GM12878 (cell line): ENCODE data around the gene ABR. TPM values are rescaled to one million over a fixed set of nuclear protein-coding genes. Genes with fewer than 3 reads are reported as not detected.

Experiments
- ATAC-seq: fragments of 200-7000 bp; cut with Tn5 transposase; 3 replicates; pipeline ENCODE4 v1.9.1; 2020; ENCODE audit warnings: mild to moderate bottlenecking, moderate library complexity
- BruUV-seq: library from RNA; stranded (reverse); fragments of 400-500 nt; replicated peaks from 2 replicates; lab custom pipeline; 2021; lab: Mats Ljungman, UMichigan
- CTCF ChIA-PET: fragments of 300-600 bp; sonication (Branson Sonifier 250); formaldehyde crosslinking; extraction: SDS; loops from one replicate; lab custom pipeline; 2021; ENCODE audit warnings: inconsistent platforms; lab: Yijun Ruan, JAX
- POLR2A ChIA-PET: fragments of 350-600 bp; formaldehyde crosslinking; extraction: SDS; loops from one replicate; lab custom pipeline; 2021; ENCODE audit warnings: inconsistent platforms; lab: Charles Lee
- RAD21 ChIA-PET: fragments of 300-600 bp; sonication (Branson Sonifier 250); formaldehyde crosslinking; loops from one replicate; lab custom pipeline; 2023; ENCODE audit warnings: antibody characterized with exemption; ENCODE audit not compliant: unreplicated experiment; lab: Charles Lee
- SMC1A ChIA-PET: fragments of 300-600 bp; sonication (Branson Sonifier 250); formaldehyde crosslinking; loops from one replicate; lab custom pipeline; 2023; ENCODE audit not compliant: unreplicated experiment, uncharacterized antibody; lab: Charles Lee
- DNase-seq: peaks from one replicate; pipeline ENCODE4 v3.0.0-alpha.2; 2011; ENCODE audit warnings: low read depth, low spot score
- FAIRE-seq: peaks from 3 replicates; lab custom pipeline; 2011; peaks lifted over from hg19 to GRCh38; lab: Jason Lieb, UNC
- H2AFZ ChIP-seq: 2 replicates; pipeline ENCODE4 v1.6.0; 2011; ENCODE audit warnings: low read depth, low read length, control low read depth; ENCODE audit not compliant: control insufficient read depth
- H3K27ac ChIP-seq: 2 replicates; pipeline ENCODE4 v1.5.1; 2011; ENCODE audit warnings: control low read depth; ENCODE audit not compliant: control insufficient read depth, insufficient read depth
- H3K27me3 ChIP-seq, 2 experiments: replicated peaks in 1 of 2; 2 replicates each; pipeline versions ENCODE4 v1.6.0 to v1.6.1; 2011; ENCODE audit warnings: low read length in 1 of 2; ENCODE audit not compliant: control insufficient read depth in 2 of 2, insufficient read depth in 2 of 2
- H3K36me3 ChIP-seq, 2 experiments: 2 replicates each; pipeline ENCODE4 v1.5.1; 2011; ENCODE audit warnings: low read length in 1 of 2; ENCODE audit not compliant: control insufficient read depth in 2 of 2, insufficient read depth in 2 of 2
- H3K4me1 ChIP-seq: 2 replicates; pipeline ENCODE4 v1.6.1; 2011; ENCODE audit warnings: mild to moderate bottlenecking, low read length, moderate library complexity, mixed read lengths; ENCODE audit not compliant: control insufficient read depth, insufficient read depth
- H3K4me2 ChIP-seq: 2 replicates; pipeline ENCODE4 v1.6.0; 2011; ENCODE audit warnings: control low read depth; ENCODE audit not compliant: control insufficient read depth, insufficient read depth
- H3K4me3 ChIP-seq: fragments of 200-600 bp; sonication (generic); 2 replicates; pipeline ENCODE4 v1.5.1; 2016
- H3K79me2 ChIP-seq: 2 replicates; pipeline ENCODE4 v1.6.0; 2011; ENCODE audit warnings: low read length; ENCODE audit not compliant: control insufficient read depth, insufficient read depth
- H3K9ac ChIP-seq: 2 replicates; pipeline ENCODE4 v1.8.0; 2011; ENCODE audit warnings: low read length, control low read depth, mixed read lengths; ENCODE audit not compliant: control insufficient read depth, insufficient read depth
- H3K9me3 ChIP-seq: replicated peaks from 3 replicates; pipeline ENCODE4 v1.5.1; 2011; ENCODE audit warnings: mild to moderate bottlenecking, low read length; ENCODE audit not compliant: control insufficient read depth, insufficient read depth
- H4K20me1 ChIP-seq: 2 replicates; pipeline ENCODE4 v1.6.0; 2011; ENCODE audit not compliant: control insufficient read depth, insufficient read depth
- BCL11A ChIP-seq: IDR thresholded peaks from 2 replicates; pipeline ENCODE4 v1.6.1; 2011; ENCODE audit warnings: low read depth, low read length
- E4F1 ChIP-seq: fragments of 450-650 bp; IDR thresholded peaks from 2 replicates; pipeline ENCODE4 v1.6.1; 2018; ENCODE audit warnings: borderline replicate concordance, mild to moderate bottlenecking; ENCODE audit not compliant: partially characterized antibody
- ESRRA ChIP-seq: IDR thresholded peaks from 2 replicates; pipeline ENCODE4 v1.6.1; 2012; ENCODE audit warnings: mild to moderate bottlenecking, low read length, improper control_type of control experiment
- ETV6 ChIP-seq, 2 experiments: fragments of 450-650 bp in 1 of 2; IDR thresholded peaks in 1 of 2; conservative IDR thresholded peaks in 1 of 2; 2 replicates each; pipeline ENCODE4 v1.6.1; 2014; ENCODE audit warnings: antibody characterized with exemption in 1 of 2, borderline replicate concordance in 1 of 2, low read depth in 1 of 2, mild to moderate bottlenecking in 1 of 2, moderate library complexity in 1 of 2
- LARP7 ChIP-seq: fragments of 450-650 bp; IDR thresholded peaks from 2 replicates; pipeline ENCODE4 v1.6.1; 2017; ENCODE audit warnings: mild to moderate bottlenecking
- MTA3 ChIP-seq: IDR thresholded peaks from 2 replicates; pipeline ENCODE4 v1.6.1; 2012; ENCODE audit warnings: low read length, inconsistent platforms, borderline replicate concordance
- MYB ChIP-seq: fragments of 150-350 bp; IDR thresholded peaks from 2 replicates; pipeline ENCODE4 v1.6.1; 2014; ENCODE audit warnings: mild to moderate bottlenecking, low read depth, low read length, borderline replicate concordance
- RAD21 ChIP-seq: IDR thresholded peaks from 2 replicates; pipeline ENCODE4 v1.6.1; 2011; ENCODE audit warnings: mild to moderate bottlenecking, low read depth, low read length, moderate library complexity; ENCODE audit not compliant: insufficient read depth
- RELB ChIP-seq: fragments of 450-650 bp; IDR thresholded peaks from 2 replicates; pipeline ENCODE4 v1.6.1; 2017; ENCODE audit warnings: low read depth, mild to moderate bottlenecking, moderate library complexity
- SIX5 ChIP-seq: IDR thresholded peaks from 2 replicates; pipeline ENCODE4 v1.6.1; 2011; ENCODE audit warnings: mild to moderate bottlenecking, low read depth, low read length, moderate library complexity; ENCODE audit not compliant: severe bottlenecking
- SKIL ChIP-seq: fragments of 450-650 bp; IDR thresholded peaks from 2 replicates; pipeline ENCODE4 v1.6.1; 2017; ENCODE audit warnings: mild to moderate bottlenecking, low read depth, inconsistent platforms; ENCODE audit not compliant: poor library complexity, severe bottlenecking
- TCF7 ChIP-seq: IDR thresholded peaks from 2 replicates; pipeline ENCODE4 v1.6.1; 2014; ENCODE audit warnings: antibody characterized with exemption, borderline replicate concordance
- WGBS: methylation state at CpG from one replicate; pipeline ENCODE4 v1.1.6; 2016; ENCODE audit warnings: low lambda C conversion rate; ENCODE audit not compliant: insufficient replicate concordance, insufficient coverage; ENCODE audit errors: missing lambda C conversion rate; 5-methylcytosine and 5-hydroxymethylcytosine counted together
- in situ Hi-C: fragments of 300-500 bp; cut with MboI; formaldehyde crosslinking; loops from 9 replicates; pipeline ENCODE4 v1.14.3; 2018; ENCODE audit warnings: mixed read lengths
- intact Hi-C: fragments of 100-400 bp; cut with micrococcal nuclease; formaldehyde crosslinking; loops from one replicate; pipeline ENCODE4 v1.14.2; 2022; ENCODE audit not compliant: unreplicated experiment
- polyA plus RNA-seq, 11 experiments: library from polyadenylated mRNA; depleted of rRNA in 4 of 11; unstranded in 6 of 11; stranded (reverse) in 5 of 11; fragments of >200 nt; fragmentation: Nextera tagmentation in 4 of 11; fragmentation: Illumina TruSeq in 1 of 11; extraction: Ambion mirVana in 4 of 11; extraction: Trizol in 1 of 11; gene quantifications; 1 replicate in 1 of 11; 2 replicates in 10 of 11; pipeline versions ENCODE4 v1.2.1 to v1.2.3, GENCODE V29; 2011 to 2016; ENCODE audit warnings: inconsistent platforms in 2 of 11, missing spikeins in 2 of 11, low read depth in 1 of 11
- total RNA-seq, 4 experiments: library from RNA; depleted of rRNA in 3 of 4; stranded (reverse); fragments of >200 nt in 3 of 4; fragmentation: Illumina TruSeq in 1 of 4; extraction: Trizol in 1 of 4; gene quantifications; 2 replicates each; pipeline versions ENCODE4 v1.2.1 to v1.2.3, GENCODE V29; 2013 to 2021
- TF ChIP-seq, protein P1 (sequence below): IDR thresholded peaks from 2 replicates; pipeline ENCODE4 v1.6.1; 2011; ENCODE audit warnings: borderline replicate concordance, low read depth, mild to moderate bottlenecking, moderate library complexity, low read length; ENCODE audit not compliant: insufficient read depth, poor library complexity, severe bottlenecking

ABR gene
- total and polyA plus RNA-seq, 10 of the 15 experiments (the other 5 are each of a cell fraction or from before 2014, with no cell fraction given), result 1.4 to 112 (median 30.0) TPM

DNA sequence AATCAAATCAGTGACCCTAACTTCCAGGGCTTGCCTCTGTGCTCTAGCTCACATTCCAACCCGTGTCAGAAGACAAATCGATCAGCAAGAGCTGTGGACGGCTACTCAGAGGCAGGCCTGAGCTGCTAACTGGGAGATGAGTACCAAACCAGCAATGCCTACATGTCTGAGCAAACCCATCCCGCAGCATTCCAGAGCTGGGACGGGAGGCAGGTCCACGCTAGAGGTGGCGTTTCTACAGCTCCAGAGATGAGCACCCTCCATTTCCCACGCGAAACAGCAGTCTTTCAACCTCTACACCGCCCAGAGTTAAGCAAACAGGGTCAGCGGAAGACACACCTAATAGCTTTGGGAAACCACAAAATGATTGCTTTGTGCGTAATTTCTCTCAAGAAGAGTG, 206.7 kb downstream of the ABR start:
- SMC1A ChIA-PET, result no interaction called here

More for the DNA sequence above, 206.7 kb downstream of the ABR start:
- H3K79me2 ChIP-seq, result no peaks in the 10 kb centered on the region
- POLR2A ChIA-PET, result interaction anchor here (0.6 kb wide), 1 partner anchor 199 kb away, joined by 6 read pairs; no protein-coding TSS in a partner anchor
- H3K9ac ChIP-seq, result no peak overlapping the region
- ATAC-seq, result no peak
- FAIRE-seq, result no peak
- RAD21 ChIA-PET, result interaction anchor here (0.6 kb wide), 1 partner anchor 556 kb away, joined by 3 read pairs; no protein-coding TSS in a partner anchor
- H3K4me3 ChIP-seq, result no peak overlapping the region
- no peaks in the 10 kb centered on the region for H3K9me3 ChIP-seq
- H3K4me1 ChIP-seq, result no peaks in the 10 kb centered on the region
- in situ Hi-C loops (no loop called here), intact Hi-C loops (no loop called here)
- H3K36me3 ChIP-seq, result no peaks in the 10 kb centered on the region
- H4K20me1 ChIP-seq, result no peaks in the 10 kb centered on the region
- H3K27ac ChIP-seq, result no peak overlapping the region
- H3K27me3 ChIP-seq, result peaks cover 2 to 7% of the 10 kb centered on the region in 2 experiments; a peak in 2 of 4 replicates
- no TSS peak for BruUV-seq
- CTCF ChIA-PET, result no interaction called here
- no peak for DNase-seq
- 70% methylated on average over 12 of the region's 12 CpGs for WGBS
- TF ChIP-seq TCF7, result no peak
- no peak for TF ChIP-seq E4F1
- no peak for TF ChIP-seq RELB
- TF ChIP-seq MTA3, result no peak
- TF ChIP-seq BCL11A, result no peak
- TF ChIP-seq, protein P1, sequence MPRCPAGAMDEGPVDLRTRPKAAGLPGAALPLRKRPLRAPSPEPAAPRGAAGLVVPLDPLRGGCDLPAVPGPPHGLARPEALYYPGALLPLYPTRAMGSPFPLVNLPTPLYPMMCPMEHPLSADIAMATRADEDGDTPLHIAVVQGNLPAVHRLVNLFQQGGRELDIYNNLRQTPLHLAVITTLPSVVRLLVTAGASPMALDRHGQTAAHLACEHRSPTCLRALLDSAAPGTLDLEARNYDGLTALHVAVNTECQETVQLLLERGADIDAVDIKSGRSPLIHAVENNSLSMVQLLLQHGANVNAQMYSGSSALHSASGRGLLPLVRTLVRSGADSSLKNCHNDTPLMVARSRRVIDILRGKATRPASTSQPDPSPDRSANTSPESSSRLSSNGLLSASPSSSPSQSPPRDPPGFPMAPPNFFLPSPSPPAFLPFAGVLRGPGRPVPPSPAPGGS, result no peak
- TF ChIP-seq ETV6 (conservative IDR thresholded peaks at IDR 0.05 in 1 of 2, IDR thresholded peaks at IDR 0.05 in 1 of 2; ENCODE audit: borderline replicate concordance in 1 of 2, low read depth in 1 of 2), result no peak
- no peak for TF ChIP-seq RAD21
- no peak for TF ChIP-seq SIX5
- no peak for TF ChIP-seq MYB
- no peak for TF ChIP-seq LARP7
- no peak for TF ChIP-seq ESRRA
- TF ChIP-seq SKIL, result no peak
- no peak overlapping the region for H2AFZ ChIP-seq
- H3K4me2 ChIP-seq, result no peak overlapping the region
